GM12878 (cell line): ENCODE results near the gene CD300LG. TPM values are rescaled to one million over a fixed set of nuclear protein-coding genes. Genes with fewer than 3 reads are reported as not detected.

Source experiments
- MXI1 ChIP-seq: fragments of 150-350 bp; IDR thresholded peaks from 2 replicates; pipeline ENCODE4 v1.6.1; 2011; ENCODE audit warnings: low read depth, mild to moderate bottlenecking, inconsistent platforms, low read length, improper control_type of control experiment
- NRF1 ChIP-seq: conservative IDR thresholded peaks from 2 replicates; pipeline ENCODE4 v1.6.1; 2011; ENCODE audit warnings: mild to moderate bottlenecking, low read depth, low read length, improper control_type of control experiment
- SKIL ChIP-seq: fragments of 450-650 bp; IDR thresholded peaks from 2 replicates; pipeline ENCODE4 v1.6.1; 2017; ENCODE audit warnings: mild to moderate bottlenecking, low read depth, inconsistent platforms; ENCODE audit not compliant: poor library complexity, severe bottlenecking
- SMARCA5 ChIP-seq: fragments of 450-650 bp; IDR thresholded peaks from 2 replicates; pipeline ENCODE4 v1.6.1; 2017; ENCODE audit warnings: mild to moderate bottlenecking
- ZBTB11 ChIP-seq: fragments of 450-650 bp; formaldehyde crosslinking; IDR thresholded peaks from 2 replicates; pipeline ENCODE4 v1.5.0; 2022; ENCODE audit warnings: mild to moderate bottlenecking, missing genetic modification characterization
- polyA plus RNA-seq, 11 experiments: library from polyadenylated mRNA; depleted of rRNA in 4 of 11; unstranded in 6 of 11; stranded (reverse) in 5 of 11; fragments of >200 nt; fragmentation: Nextera tagmentation in 4 of 11; fragmentation: Illumina TruSeq in 1 of 11; extraction: Ambion mirVana in 4 of 11; extraction: Trizol in 1 of 11; gene quantifications; 1 replicate in 1 of 11; 2 replicates in 10 of 11; pipeline versions ENCODE4 v1.2.1 to v1.2.3, GENCODE V29; 2011 to 2016; ENCODE audit warnings: inconsistent platforms in 2 of 11, missing spikeins in 2 of 11, low read depth in 1 of 11
- total RNA-seq, 4 experiments: library from RNA; depleted of rRNA in 3 of 4; stranded (reverse); fragments of >200 nt in 3 of 4; fragmentation: Illumina TruSeq in 1 of 4; extraction: Trizol in 1 of 4; gene quantifications; 2 replicates each; pipeline versions ENCODE4 v1.2.1 to v1.2.3, GENCODE V29; 2013 to 2021
- TF ChIP-seq, protein P1 (sequence below): IDR thresholded peaks from 2 replicates; pipeline ENCODE4 v1.6.1; 2012; ENCODE audit warnings: mild to moderate bottlenecking, low read depth, low read length

The CD300LG gene
- total and polyA plus RNA-seq, 10 of the 15 experiments (the other 5 are each of a cell fraction or from before 2014, with no cell fraction given) = not detected

GRCh38 chr17:43905400-43905984 is 58.5 kb downstream of the CD300LG start (continued):
- TF ChIP-seq ZBTB11 (CRISPR knock-in tag) = no peak
- TF ChIP-seq MXI1 = no peak
- TF ChIP-seq SKIL = no peak
- no peak for TF ChIP-seq SMARCA5
- TF ChIP-seq NRF1 = no peak
- TF ChIP-seq, protein P1, sequence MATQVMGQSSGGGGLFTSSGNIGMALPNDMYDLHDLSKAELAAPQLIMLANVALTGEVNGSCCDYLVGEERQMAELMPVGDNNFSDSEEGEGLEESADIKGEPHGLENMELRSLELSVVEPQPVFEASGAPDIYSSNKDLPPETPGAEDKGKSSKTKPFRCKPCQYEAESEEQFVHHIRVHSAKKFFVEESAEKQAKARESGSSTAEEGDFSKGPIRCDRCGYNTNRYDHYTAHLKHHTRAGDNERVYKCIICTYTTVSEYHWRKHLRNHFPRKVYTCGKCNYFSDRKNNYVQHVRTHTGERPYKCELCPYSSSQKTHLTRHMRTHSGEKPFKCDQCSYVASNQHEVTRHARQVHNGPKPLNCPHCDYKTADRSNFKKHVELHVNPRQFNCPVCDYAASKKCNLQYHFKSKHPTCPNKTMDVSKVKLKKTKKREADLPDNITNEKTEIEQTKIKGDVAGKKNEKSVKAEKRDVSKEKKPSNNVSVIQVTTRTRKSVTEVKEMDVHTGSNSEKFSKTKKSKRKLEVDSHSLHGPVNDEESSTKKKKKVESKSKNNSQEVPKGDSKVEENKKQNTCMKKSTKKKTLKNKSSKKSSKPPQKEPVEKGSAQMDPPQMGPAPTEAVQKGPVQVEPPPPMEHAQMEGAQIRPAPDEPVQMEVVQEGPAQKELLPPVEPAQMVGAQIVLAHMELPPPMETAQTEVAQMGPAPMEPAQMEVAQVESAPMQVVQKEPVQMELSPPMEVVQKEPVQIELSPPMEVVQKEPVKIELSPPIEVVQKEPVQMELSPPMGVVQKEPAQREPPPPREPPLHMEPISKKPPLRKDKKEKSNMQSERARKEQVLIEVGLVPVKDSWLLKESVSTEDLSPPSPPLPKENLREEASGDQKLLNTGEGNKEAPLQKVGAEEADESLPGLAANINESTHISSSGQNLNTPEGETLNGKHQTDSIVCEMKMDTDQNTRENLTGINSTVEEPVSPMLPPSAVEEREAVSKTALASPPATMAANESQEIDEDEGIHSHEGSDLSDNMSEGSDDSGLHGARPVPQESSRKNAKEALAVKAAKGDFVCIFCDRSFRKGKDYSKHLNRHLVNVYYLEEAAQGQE = no peak
